Fibroblast of the conjunctiva (primary cell): ENCODE results near the gene APLNR.
"Not testable (repeated sequence)": the region's sequence is repeated elsewhere in the genome, so short reads cannot be mapped to it uniquely, and the experiment has no call there.

Experiments used
- DNase-seq: peaks from one replicate; pipeline ENCODE4 v3.0.0-alpha.2; 2010; ENCODE audit warnings: low read depth

Gene APLNR

DNA sequence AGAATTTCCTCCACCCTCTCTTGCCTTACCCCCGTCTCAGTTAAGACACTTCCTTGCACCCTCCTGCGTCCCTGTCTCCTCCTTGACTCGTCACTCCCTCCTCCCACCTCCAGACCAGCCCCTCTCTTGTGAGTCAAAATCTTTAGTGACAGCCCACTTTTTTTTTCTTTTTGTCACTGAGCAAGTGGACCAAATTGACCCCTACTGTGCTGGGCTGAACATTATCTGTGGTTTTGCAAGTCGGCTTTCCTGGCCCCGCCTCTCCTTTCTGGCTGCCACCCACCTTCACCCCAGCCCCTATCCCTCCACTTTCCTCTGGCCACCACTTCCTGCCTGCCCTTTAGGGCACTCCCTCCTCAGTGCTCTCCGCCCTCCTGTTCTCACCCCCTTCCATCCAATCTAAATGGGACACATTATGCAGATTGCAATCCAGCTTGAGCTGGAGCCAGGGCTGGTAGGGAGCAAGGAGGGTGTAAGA, at the start of gene APLNR:
TSS of gene APLNR (minus strand) at position 47 of the 478 bp plus-strand sequence. CDS start 246 bp downstream, outside the sequence.
- DNase-seq: no peak

- DNase-seq: no peak
Measured at GRCh38 chr11:57283231-57283990, 46.4 kb upstream of the APLNR start.

GRCh38 chr11:57281546-57281945, 44.5 kb upstream of the APLNR start:
- not testable (repeated sequence) for DNase-seq

GRCh38 chr11:57279116-57279515, 42.1 kb upstream of the APLNR start:
- peak; percentile 83 for DNase-seq

- DNase-seq: no peak
Measured at GRCh38 chr11:57278721-57279095, 41.7 kb upstream of the APLNR start.

GRCh38 chr11:57277845-57278720, 41.0 kb upstream of the APLNR start:
- DNase-seq: peak; percentile 85

DNA sequence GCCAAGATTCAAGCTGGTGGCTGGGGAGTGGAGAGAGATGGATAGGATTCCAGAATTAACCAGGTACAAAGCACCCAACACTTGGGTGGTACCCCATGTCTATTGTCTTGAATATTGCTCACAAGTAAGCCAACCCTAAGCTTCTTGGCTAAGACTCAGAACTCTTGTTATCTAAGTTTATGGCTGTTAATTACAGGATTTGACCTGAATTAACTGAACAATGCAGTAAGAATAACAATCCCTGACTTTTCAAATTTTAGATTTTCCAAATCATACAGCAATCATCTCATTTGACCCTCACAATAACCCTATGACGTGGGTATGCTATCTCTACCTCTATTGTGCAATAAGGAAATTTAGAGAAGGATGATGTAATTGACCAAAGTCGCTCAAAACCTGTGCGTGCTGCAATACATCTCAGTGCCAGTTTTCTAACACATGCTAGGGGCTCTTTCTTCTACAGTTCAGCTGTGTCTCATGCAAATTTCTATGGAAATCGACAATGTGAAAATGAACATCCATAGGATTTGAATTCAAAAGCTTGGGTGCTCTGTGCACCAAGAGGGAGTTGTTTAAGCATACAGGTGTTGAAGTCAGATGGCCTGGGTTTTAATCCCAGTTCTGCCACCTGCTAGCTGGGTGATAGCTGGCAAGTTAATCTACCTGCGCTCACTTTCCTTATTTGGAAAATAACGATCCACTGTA, 40.1 kb upstream of the APLNR start:
- DNase-seq: no peak

GRCh38 chr11:57276169-57276970, 39.3 kb upstream of the APLNR start:
- DNase-seq: no peak

DNA sequence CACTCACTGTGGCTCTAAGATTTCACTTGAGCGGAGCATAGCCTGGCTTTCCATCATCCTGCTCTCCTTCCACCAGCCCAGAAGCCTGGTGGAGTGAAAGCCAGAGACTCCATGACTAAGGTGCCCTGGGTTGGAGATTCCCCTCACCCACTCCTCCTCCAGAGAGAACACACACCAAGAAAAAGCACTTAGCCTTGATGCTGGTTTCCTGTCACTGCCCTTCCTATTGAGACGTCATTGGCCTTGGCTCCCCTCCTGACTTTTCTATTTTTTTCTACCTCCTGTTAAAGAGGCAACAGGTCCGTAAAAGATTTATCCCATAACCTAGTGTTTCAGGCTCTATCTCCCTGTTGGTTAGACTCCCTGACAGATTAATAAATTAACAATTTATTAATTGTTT, 38.5 kb upstream of the APLNR start:
- no peak for DNase-seq

GRCh38 chr11:57274904-57275498, 38.0 kb upstream of the APLNR start:
- no peak for DNase-seq

- DNase-seq: no peak
Measured at GRCh38 chr11:57273448-57274058, 36.5 kb upstream of the APLNR start.

DNA sequence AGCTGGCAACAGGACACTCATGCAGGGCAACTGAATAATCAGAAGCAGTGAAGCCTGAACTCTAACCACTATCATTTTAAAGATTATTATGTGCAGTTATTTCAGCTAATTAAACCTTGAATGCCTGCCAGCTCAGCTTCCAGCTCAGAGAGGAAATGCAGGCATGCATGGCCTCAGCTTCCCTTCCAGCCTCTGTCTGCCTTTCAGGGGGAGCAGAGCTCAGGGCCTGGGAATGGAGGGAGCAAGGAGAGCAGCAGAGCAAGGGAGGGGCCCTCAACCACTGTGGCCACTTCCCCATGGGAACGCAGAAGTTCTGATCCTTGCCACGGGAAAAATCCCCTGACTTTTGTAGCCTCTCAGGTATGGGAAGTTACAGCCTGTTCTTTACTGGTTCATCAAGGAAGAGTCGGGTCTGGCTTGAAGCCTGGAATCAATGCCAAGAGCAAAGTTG, 32.5 kb upstream of the APLNR start:
- no peak for DNase-seq

DNA sequence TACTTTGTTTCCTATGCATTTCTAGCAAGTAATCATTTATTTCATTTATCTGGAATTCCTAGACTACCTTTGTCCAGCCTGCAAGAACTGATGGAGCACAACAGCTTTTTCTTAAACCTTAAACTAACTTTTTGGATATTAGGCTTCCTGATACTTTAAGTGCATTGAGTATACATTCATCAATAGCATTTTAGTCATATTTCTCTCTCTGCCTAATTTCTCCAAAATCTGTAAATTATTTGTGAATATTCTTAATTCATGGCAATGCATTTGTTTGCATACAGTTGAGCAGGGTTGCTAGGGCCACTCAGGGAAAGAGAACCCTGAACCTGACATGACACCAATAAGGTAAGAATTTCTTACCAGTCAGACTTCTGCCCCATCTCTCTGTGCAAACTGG, 29.1 kb upstream of the APLNR start:
- no peak for DNase-seq

GRCh38 chr11:57263351-57263750, 26.3 kb upstream of the APLNR start:
- DNase-seq: no peak

- DNase-seq: no peak
Measured at GRCh38 chr11:57262157-57262556, 25.1 kb upstream of the APLNR start.

- no peak for DNase-seq
Measured at GRCh38 chr11:57260937-57261783, 24.1 kb upstream of the APLNR start.

GRCh38 chr11:57256119-57256518, 19.1 kb upstream of the APLNR start:
- no peak for DNase-seq

GRCh38 chr11:57255618-57256017, 18.6 kb upstream of the APLNR start:
- DNase-seq: no peak

DNA sequence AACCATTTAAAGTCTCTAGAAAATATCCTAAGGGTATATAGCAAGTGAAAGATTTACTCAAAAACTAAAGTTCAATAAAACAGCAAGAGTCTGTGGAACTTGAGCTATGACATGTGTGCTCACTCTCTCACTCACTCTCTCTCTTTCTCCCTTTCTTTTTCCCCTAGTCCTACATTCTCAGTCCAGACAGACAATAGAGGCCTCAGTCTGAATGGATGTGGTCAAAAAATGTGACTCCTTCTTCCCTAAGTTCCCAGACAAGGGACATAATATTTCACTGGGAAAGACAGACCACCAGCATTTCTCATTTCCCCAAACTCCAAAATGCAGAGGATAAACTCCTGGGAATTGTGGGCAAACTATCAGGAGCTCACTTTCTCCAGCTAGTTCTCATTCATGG, 17.6 kb upstream of the APLNR start:
- DNase-seq: no peak
